H1 (cell line): Measurements from ENCODE around the gene ATP11A. TPM values are rescaled to one million over a fixed set of nuclear protein-coding genes. Genes with fewer than 3 reads are reported as not detected.

Experiments
- CTCF ChIA-PET: fragments of 300-600 bp; sonication (Branson Sonifier 250); formaldehyde crosslinking; loops from one replicate; lab custom pipeline; 2021; ENCODE audit not compliant: partially characterized antibody; lab: Charles Lee
- POLR2A ChIA-PET: fragments of 300-600 bp; sonication (Branson Sonifier 250); formaldehyde crosslinking; loops from one replicate; lab custom pipeline; 2021; ENCODE audit warnings: inconsistent platforms; ENCODE audit not compliant: partially characterized antibody; lab: Charles Lee
- DNase-seq, 2 experiments: peaks; one replicate each; pipeline versions ENCODE4 v3.0.0 to v3.0.0-alpha.2; 2010 to 2022; ENCODE audit warnings: low spot score in 2 of 2, low read depth in 1 of 2, mixed read lengths in 1 of 2
- FAIRE-seq: peaks from 2 replicates; lab custom pipeline; 2011; peaks lifted over from hg19 to GRCh38; lab: Jason Lieb, UNC
- H2AFZ ChIP-seq: 2 replicates; pipeline ENCODE4 v1.8.1; 2012; ENCODE audit warnings: low read length, inconsistent platforms
- H2AK5ac ChIP-seq: 2 replicates; pipeline ENCODE4 v1.6.1; 2013; ENCODE audit warnings: low read depth, low read length
- H2BK120ac ChIP-seq: replicated peaks from 2 replicates; pipeline ENCODE3; 2013; ENCODE audit warnings: low read depth, low read length, inconsistent platforms
- H2BK12ac ChIP-seq: 2 replicates; pipeline ENCODE4 v1.6.1; 2013; ENCODE audit warnings: low read depth, low read length
- H2BK15ac ChIP-seq: 2 replicates; pipeline ENCODE4 v1.6.1; 2013; ENCODE audit warnings: low read length
- H2BK20ac ChIP-seq: 2 replicates; pipeline ENCODE4 v1.6.1; 2013; ENCODE audit warnings: low read length
- H2BK5ac ChIP-seq: 2 replicates; pipeline ENCODE4 v1.6.1; 2013; ENCODE audit warnings: low read depth, low read length
- H3K14ac ChIP-seq: 2 replicates; pipeline ENCODE4 v1.6.1; 2013; ENCODE audit warnings: inconsistent platforms; ENCODE audit not compliant: insufficient read length
- H3K18ac ChIP-seq: 2 replicates; pipeline ENCODE4 v1.6.1; 2013; ENCODE audit warnings: low read length; ENCODE audit errors: extremely low read depth
- H3K23ac ChIP-seq: 2 replicates; pipeline ENCODE4 v1.6.1; 2013; ENCODE audit warnings: inconsistent platforms; ENCODE audit not compliant: insufficient read length
- H3K23me2 ChIP-seq: 2 replicates; pipeline ENCODE4 v1.6.1; 2013; ENCODE audit warnings: low read depth, low read length
- H3K27ac ChIP-seq: 2 replicates; pipeline ENCODE4 v1.6.1; 2011; ENCODE audit warnings: low read depth, low read length, inconsistent platforms
- H3K27me3 ChIP-seq, 4 experiments: replicated peaks in 1 of 4; 1 replicate in 1 of 4; 2 replicates in 3 of 4; pipeline versions ENCODE4 v1.6.1 to v1.8.1; 2011 to 2013; ENCODE audit warnings: low read length in 3 of 4, mild to moderate bottlenecking in 3 of 4, inconsistent platforms in 2 of 4, mixed read lengths in 2 of 4, moderate library complexity in 1 of 4; ENCODE audit not compliant: control insufficient read depth in 3 of 4, insufficient read depth in 3 of 4; ENCODE audit errors: extremely low read depth in 1 of 4
- H3K36me3 ChIP-seq, 4 experiments: 2 replicates each; pipeline versions ENCODE4 v1.6.1 to v1.8.1; 2011 to 2013; ENCODE audit warnings: mild to moderate bottlenecking in 4 of 4, low read length in 3 of 4, moderate library complexity in 2 of 4, control low read depth in 1 of 4, inconsistent platforms in 1 of 4; ENCODE audit not compliant: insufficient read depth in 4 of 4, control insufficient read depth in 2 of 4
- H3K4ac ChIP-seq: replicated peaks from 2 replicates; pipeline ENCODE3; 2013; ENCODE audit warnings: low read length, low read depth, mixed read lengths, inconsistent platforms; ENCODE audit not compliant: insufficient read length
- H3K4me1 ChIP-seq, 4 experiments: replicated peaks in 1 of 4; 1 replicate in 1 of 4; 2 replicates in 3 of 4; pipeline versions ENCODE4 v1.6.1 to v1.8.1; 2011 to 2013; ENCODE audit warnings: low read length in 3 of 4, inconsistent platforms in 2 of 4, mixed read lengths in 1 of 4; ENCODE audit not compliant: insufficient read depth in 4 of 4, control insufficient read depth in 3 of 4
- H3K4me2 ChIP-seq, 2 experiments: 2 replicates each; pipeline versions ENCODE4 v1.6.1 to v1.8.1; 2011 to 2013; ENCODE audit warnings: low read depth in 2 of 2, low read length in 2 of 2, control low read depth in 1 of 2, inconsistent platforms in 1 of 2, mild to moderate bottlenecking in 1 of 2; ENCODE audit not compliant: insufficient read depth in 1 of 2
- H3K4me3 ChIP-seq, 4 experiments: fragments of 200-600, 300-600 bp in 1 of 4; sonication (generic), shearing (Covaris generic), sonication (Bioruptor Twin) in 1 of 4; 2 replicates each; pipeline versions ENCODE4 v1.5.1 to v1.8.1; 2011 to 2016; ENCODE audit warnings: low read length in 4 of 4, low read depth in 3 of 4, control low read depth in 2 of 4, inconsistent platforms in 2 of 4, mild to moderate bottlenecking in 2 of 4, mixed read lengths in 1 of 4, moderate library complexity in 1 of 4; ENCODE audit not compliant: insufficient read depth in 2 of 4; ENCODE audit errors: extremely low read depth in 1 of 4
- H3K56ac ChIP-seq: replicated peaks from 2 replicates; pipeline ENCODE3; 2013; ENCODE audit warnings: low read depth, mild to moderate bottlenecking, mixed read lengths, low read length, inconsistent platforms; ENCODE audit not compliant: insufficient read length
- H3K79me1 ChIP-seq: 2 replicates; pipeline ENCODE4 v1.6.1; 2013; ENCODE audit warnings: low read depth, low read length, control low read depth
- H3K79me2 ChIP-seq, 2 experiments: 2 replicates each; pipeline versions ENCODE4 v1.6.1 to v1.8.1; 2012 to 2013; ENCODE audit warnings: low read length in 2 of 2, mild to moderate bottlenecking in 2 of 2, inconsistent platforms in 1 of 2; ENCODE audit not compliant: insufficient read depth in 2 of 2, control insufficient read depth in 1 of 2
- H3K9ac ChIP-seq, 4 experiments: replicated peaks in 1 of 4; 1 replicate in 1 of 4; 2 replicates in 3 of 4; pipeline versions ENCODE4 v1.6.1 to v1.8.1; 2011 to 2013; ENCODE audit warnings: low read depth in 3 of 4, low read length in 3 of 4, control low read depth in 2 of 4, mild to moderate bottlenecking in 2 of 4, moderate library complexity in 2 of 4, inconsistent platforms in 1 of 4; ENCODE audit errors: extremely low read depth in 1 of 4
- H3K9me3 ChIP-seq, 2 experiments: 2 replicates each; pipeline versions ENCODE4 v1.6.1 to v1.8.1; 2012 to 2013; ENCODE audit warnings: mild to moderate bottlenecking in 2 of 2, moderate library complexity in 2 of 2, control low read depth in 1 of 2, inconsistent platforms in 1 of 2, low read depth in 1 of 2, low read length in 1 of 2, mixed read lengths in 1 of 2; ENCODE audit not compliant: insufficient read depth in 2 of 2
- H4K20me1 ChIP-seq, 2 experiments: replicated peaks in 1 of 2; 2 replicates each; pipeline versions ENCODE3 to v1.8.1; 2011 to 2013; ENCODE audit warnings: inconsistent platforms in 2 of 2, low read length in 2 of 2, mild to moderate bottlenecking in 1 of 2; ENCODE audit not compliant: insufficient read depth in 2 of 2, control insufficient read depth in 1 of 2
- H4K5ac ChIP-seq: 2 replicates; pipeline ENCODE4 v1.6.1; 2013; ENCODE audit warnings: low read length, low read depth, mixed read lengths, inconsistent platforms; ENCODE audit not compliant: insufficient read length
- H4K8ac ChIP-seq: 2 replicates; pipeline ENCODE4 v1.8.0; 2013; ENCODE audit warnings: mild to moderate bottlenecking, moderate library complexity, low read length, inconsistent platforms; ENCODE audit not compliant: insufficient read depth; ENCODE audit errors: extremely low read depth
- H4K91ac ChIP-seq: replicated peaks from 2 replicates; pipeline ENCODE3; 2013; ENCODE audit warnings: low read length, mixed read lengths, inconsistent platforms; ENCODE audit not compliant: insufficient read length
- BACH1 ChIP-seq: IDR thresholded peaks from 2 replicates; pipeline ENCODE4 v1.6.1; 2012; ENCODE audit warnings: low read length, improper control_type of control experiment
- CTCF ChIP-seq, 3 experiments: IDR thresholded peaks; 1 replicate in 2 of 3; 2 replicates in 1 of 3; pipeline versions ENCODE4 v1.5.1 to v1.6.1; 2011; ENCODE audit warnings: low read length in 3 of 3, mild to moderate bottlenecking in 3 of 3, inconsistent platforms in 2 of 3, low read depth in 1 of 3, moderate library complexity in 1 of 3; ENCODE audit not compliant: insufficient read depth in 1 of 3; ENCODE audit errors: control extremely low read depth in 1 of 3
- KDM1A ChIP-seq: fragments of 200-600, 300-600 bp; sonication (generic); IDR thresholded peaks from 2 replicates; pipeline ENCODE4 v1.7.1; 2016; ENCODE audit warnings: mild to moderate bottlenecking, low read length, borderline replicate concordance
- KDM4A ChIP-seq: IDR thresholded peaks from one replicate; pipeline ENCODE4 v1.7.1; 2012; ENCODE audit warnings: low read depth, mild to moderate bottlenecking, moderate library complexity, low read length, inconsistent platforms; ENCODE audit not compliant: severe bottlenecking
- NRF1 ChIP-seq: IDR thresholded peaks from 2 replicates; pipeline ENCODE4 v1.6.1; 2011; ENCODE audit warnings: mild to moderate bottlenecking, low read depth, low read length, improper control_type of control experiment
- POLR2A ChIP-seq, 2 experiments: IDR thresholded peaks; 1 replicate in 1 of 2; 2 replicates in 1 of 2; pipeline ENCODE4 v1.6.1; 2011; ENCODE audit warnings: low read depth in 2 of 2, low read length in 2 of 2, mild to moderate bottlenecking in 2 of 2; ENCODE audit errors: control extremely low read depth in 1 of 2
- RFX5 ChIP-seq: IDR thresholded peaks from 2 replicates; pipeline ENCODE4 v1.6.1; 2011; ENCODE audit warnings: low read depth, low read length, improper control_type of control experiment, borderline replicate concordance
- RXRA ChIP-seq: IDR thresholded peaks from 2 replicates; pipeline ENCODE4 v1.6.1; 2011; ENCODE audit warnings: low read depth, mild to moderate bottlenecking, low read length, moderate library complexity; ENCODE audit not compliant: insufficient read depth
- SIX5 ChIP-seq: IDR thresholded peaks from 2 replicates; pipeline ENCODE4 v1.6.1; 2011; ENCODE audit warnings: mild to moderate bottlenecking, low read depth, low read length
- TAF1 ChIP-seq: IDR thresholded peaks from 2 replicates; pipeline ENCODE4 v1.6.1; 2011; ENCODE audit warnings: mild to moderate bottlenecking, low read depth, low read length
- TCF12 ChIP-seq: IDR thresholded peaks from 2 replicates; pipeline ENCODE4 v1.6.1; 2011; ENCODE audit warnings: low read depth, mild to moderate bottlenecking, low read length
- WGBS, 2 experiments: shearing (Covaris generic) in 1 of 2; methylation state at CpG; one replicate each; pipeline versions ENCODE4 v1.1.6 to v1.1.7; 2013 to 2015; ENCODE audit warnings: low lambda C conversion rate in 2 of 2, mixed read lengths in 2 of 2, inconsistent platforms in 1 of 2, low coverage in 1 of 2, missing lambda C conversion rate in 1 of 2; ENCODE audit not compliant: insufficient replicate concordance in 2 of 2, insufficient coverage in 1 of 2, insufficient read length in 1 of 2; ENCODE audit errors: extremely low coverage in 1 of 2, missing lambda C conversion rate in 1 of 2; 5-methylcytosine and 5-hydroxymethylcytosine counted together
- polyA plus RNA-seq, 7 experiments: library from polyadenylated mRNA; depleted of rRNA in 3 of 7; stranded (reverse) in 5 of 7; unstranded in 2 of 7; fragments of >200 nt in 5 of 7; fragments of 200-250 nt in 2 of 7; gene quantifications; 1 replicate in 5 of 7; 2 replicates in 1 of 7; 4 replicates in 1 of 7; pipeline versions ENCODE4 v1.2.1 to v1.2.3, GENCODE V29; 2011 to 2013; ENCODE audit warnings: missing spikeins in 2 of 7, mixed read lengths in 2 of 7
- total RNA-seq: library from RNA; stranded (reverse); fragmentation: NEBNext Ultra II Directional; extraction: Animal tissue kit (Norgen Biotek cat#: 25700); gene quantifications from 2 replicates; pipeline ENCODE4 v1.2.1, GENCODE V29; 2021
- TF ChIP-seq, protein P1 (sequence below): IDR thresholded peaks from 2 replicates; pipeline ENCODE4 v1.6.1; 2012; ENCODE audit warnings: inconsistent platforms

ATP11A gene
- total and polyA plus RNA-seq, 2 of the 8 experiments (the other 6 are each of a cell fraction or from before 2014, with no cell fraction given) = 28.8 to 72.9 TPM

- no peak overlapping the region for H4K5ac ChIP-seq
- H3K79me1 ChIP-seq = no peaks in the 10 kb centered on the region; the same call in 1 of the 2 replicates
- H2BK12ac ChIP-seq = no peak overlapping the region
- H2BK20ac ChIP-seq = no peak overlapping the region
- no peak for DNase-seq
- no peak overlapping the region for H3K56ac ChIP-seq
- H3K23ac ChIP-seq = no peak overlapping the region
- H3K9ac ChIP-seq = no peak overlapping the region
- 94% methylated on average over 13 of the region's 13 CpGs; no CpG with 5 or more reads in 1 of the 2 experiments for WGBS, 2 experiments
- H3K4me2 ChIP-seq = no peak overlapping the region
- H3K27ac ChIP-seq = no peak overlapping the region
- no peak for FAIRE-seq
- ChIA-PET POLR2A (no interaction called here), CTCF (no interaction called here)
- no peaks in the 10 kb centered on the region; the same call in 1 of the 2 replicates for H3K23me2 ChIP-seq
- H4K20me1 ChIP-seq = no peaks in the 10 kb centered on the region
- no peak overlapping the region for H2AK5ac ChIP-seq
- no peak overlapping the region for H3K14ac ChIP-seq
- no peaks in the 10 kb centered on the region for H3K27me3 ChIP-seq
- H2BK5ac ChIP-seq = no peak overlapping the region
- no peak overlapping the region for H4K91ac ChIP-seq
- peaks cover 15 to 20% of the 10 kb centered on the region in 2 experiments; a peak in 3 of 4 replicates for H3K9me3 ChIP-seq
- H4K8ac ChIP-seq = no peak overlapping the region
- H2BK15ac ChIP-seq = no peak overlapping the region
- no peaks in the 10 kb centered on the region for H3K4me1 ChIP-seq
- no peaks in the 10 kb centered on the region for H3K79me2 ChIP-seq
- peaks cover 11 to 60% (median 36%) of the 10 kb centered on the region in 4 experiments; a peak in 7 of 8 replicates for H3K36me3 ChIP-seq
- H3K18ac ChIP-seq = no peak overlapping the region
- no peak overlapping the region for H2BK120ac ChIP-seq
- no peak overlapping the region for H3K4ac ChIP-seq
- no peak overlapping the region for H2AFZ ChIP-seq
- H3K4me3 ChIP-seq = no peak overlapping the region
- TF ChIP-seq BACH1 (no peak), CTCF (IDR thresholded peaks at IDR 0.05; ENCODE audit: control extremely low read depth in 1 of 3, insufficient read depth in 1 of 3, low read depth in 1 of 3, low read length in 3 of 3) (no peak), KDM1A (no peak), RXRA (no peak), NRF1 (no peak), SIX5 (no peak), POLR2A (IDR thresholded peaks at IDR 0.05; ENCODE audit: control extremely low read depth in 1 of 2, low read depth in 2 of 2, low read length in 2 of 2) (no peak), RFX5 (no peak), KDM4A (no peak), TCF12 (no peak), TAF1 (no peak)
- TF ChIP-seq, protein P1, sequence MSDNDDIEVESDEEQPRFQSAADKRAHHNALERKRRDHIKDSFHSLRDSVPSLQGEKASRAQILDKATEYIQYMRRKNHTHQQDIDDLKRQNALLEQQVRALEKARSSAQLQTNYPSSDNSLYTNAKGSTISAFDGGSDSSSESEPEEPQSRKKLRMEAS = no peak
These were observed 126.0 kb downstream of the ATP11A start for GRCh38 chr13:112815871-112816270.
